Panc1 (cell line): Measurements from ENCODE around the gene STUB1.

Source experiments
- POLR2AphosphoS5 ChIP-seq: IDR thresholded peaks from 2 replicates; pipeline ENCODE4 v1.6.1; 2012; ENCODE audit warnings: mild to moderate bottlenecking, low read depth, low read length, moderate library complexity
- TCF7L2 ChIP-seq: IDR thresholded peaks from 2 replicates; pipeline ENCODE4 v1.6.1; 2011; ENCODE audit warnings: mild to moderate bottlenecking, low read depth, low read length, inconsistent platforms
- TF ChIP-seq, protein P1 (sequence below): fragments of 450-650 bp; IDR thresholded peaks from 2 replicates; pipeline ENCODE4 v1.5.1; 2017; ENCODE audit warnings: mild to moderate bottlenecking

DNA sequence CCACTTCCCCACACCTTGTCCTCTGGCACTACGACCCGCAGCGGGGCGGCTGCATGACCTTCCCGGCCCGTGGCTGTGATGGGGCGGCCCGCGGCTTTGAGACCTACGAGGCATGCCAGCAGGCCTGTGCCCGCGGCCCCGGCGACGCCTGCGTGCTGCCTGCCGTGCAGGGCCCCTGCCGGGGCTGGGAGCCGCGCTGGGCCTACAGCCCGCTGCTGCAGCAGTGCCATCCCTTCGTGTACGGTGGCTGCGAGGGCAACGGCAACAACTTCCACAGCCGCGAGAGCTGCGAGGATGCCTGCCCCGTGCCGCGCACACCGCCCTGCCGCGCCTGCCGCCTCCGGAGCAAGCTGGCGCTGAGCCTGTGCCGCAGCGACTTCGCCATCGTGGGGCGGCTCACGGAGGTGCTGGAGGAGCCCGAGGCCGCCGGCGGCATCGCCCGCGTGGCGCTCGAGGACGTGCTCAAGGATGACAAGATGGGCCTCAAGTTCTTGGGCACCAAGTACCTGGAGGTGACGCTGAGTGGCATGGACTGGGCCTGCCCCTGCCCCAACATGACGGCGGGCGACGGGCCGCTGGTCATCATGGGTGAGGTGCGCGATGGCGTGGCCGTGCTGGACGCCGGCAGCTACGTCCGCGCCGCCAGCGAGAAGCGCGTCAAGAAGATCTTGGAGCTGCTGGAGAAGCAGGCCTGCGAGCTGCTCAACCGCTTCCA, 46.7 kb upstream of the STUB1 start:
- TF ChIP-seq, protein P1, sequence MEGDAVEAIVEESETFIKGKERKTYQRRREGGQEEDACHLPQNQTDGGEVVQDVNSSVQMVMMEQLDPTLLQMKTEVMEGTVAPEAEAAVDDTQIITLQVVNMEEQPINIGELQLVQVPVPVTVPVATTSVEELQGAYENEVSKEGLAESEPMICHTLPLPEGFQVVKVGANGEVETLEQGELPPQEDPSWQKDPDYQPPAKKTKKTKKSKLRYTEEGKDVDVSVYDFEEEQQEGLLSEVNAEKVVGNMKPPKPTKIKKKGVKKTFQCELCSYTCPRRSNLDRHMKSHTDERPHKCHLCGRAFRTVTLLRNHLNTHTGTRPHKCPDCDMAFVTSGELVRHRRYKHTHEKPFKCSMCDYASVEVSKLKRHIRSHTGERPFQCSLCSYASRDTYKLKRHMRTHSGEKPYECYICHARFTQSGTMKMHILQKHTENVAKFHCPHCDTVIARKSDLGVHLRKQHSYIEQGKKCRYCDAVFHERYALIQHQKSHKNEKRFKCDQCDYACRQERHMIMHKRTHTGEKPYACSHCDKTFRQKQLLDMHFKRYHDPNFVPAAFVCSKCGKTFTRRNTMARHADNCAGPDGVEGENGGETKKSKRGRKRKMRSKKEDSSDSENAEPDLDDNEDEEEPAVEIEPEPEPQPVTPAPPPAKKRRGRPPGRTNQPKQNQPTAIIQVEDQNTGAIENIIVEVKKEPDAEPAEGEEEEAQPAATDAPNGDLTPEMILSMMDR: no peak
- no peak for TF ChIP-seq POLR2AphosphoS5
- TF ChIP-seq TCF7L2: no peak
